Neural progenitor cell (in vitro differentiated cells): ENCODE results near the gene ITPR3. TPM values are rescaled to one million over a fixed set of nuclear protein-coding genes. Genes with fewer than 3 reads are reported as not detected.

Experiments used
- DNase-seq: peaks from one replicate; pipeline ENCODE4 v3.0.0-alpha.2; 2016; ENCODE audit warnings: low spot score
- H2AFZ ChIP-seq: fragments of 200-600 bp; sonication (generic); replicated peaks from 2 replicates; pipeline ENCODE4 v1.6.1; 2016; ENCODE audit warnings: antibody characterized with exemption
- H3F3A ChIP-seq: fragments of 200-600 bp; sonication (generic); 2 replicates; pipeline ENCODE4 v1.6.1; 2016; ENCODE audit warnings: antibody characterized with exemption, low read depth
- H3K27ac ChIP-seq: fragments of 200-600 bp; sonication (generic); 2 replicates; pipeline ENCODE4 v1.5.1; 2016; ENCODE audit warnings: mild to moderate bottlenecking
- H3K27me3 ChIP-seq: fragments of 200-600 bp; sonication (generic); 2 replicates; pipeline ENCODE4 v1.6.1; 2016; ENCODE audit warnings: mild to moderate bottlenecking, moderate library complexity
- H3K36me3 ChIP-seq: fragments of 200-600 bp; sonication (generic); 2 replicates; pipeline ENCODE4 v1.5.1; 2016
- H3K4me1 ChIP-seq: fragments of 200-600 bp; sonication (generic); 2 replicates; pipeline ENCODE4 v1.6.1; 2016; ENCODE audit warnings: mixed run types
- H3K4me2 ChIP-seq: fragments of 200-600 bp; sonication (generic); 2 replicates; pipeline ENCODE4 v1.6.1; 2016
- H3K4me3 ChIP-seq: fragments of 200-600 bp; sonication (generic); 2 replicates; pipeline ENCODE4 v1.5.1; 2016
- H3K79me2 ChIP-seq: fragments of 200-600 bp; sonication (generic); 2 replicates; pipeline ENCODE4 v1.6.1; 2016; ENCODE audit warnings: low read depth
- H3K9ac ChIP-seq: fragments of 200-600 bp; sonication (generic); 2 replicates; pipeline ENCODE4 v1.6.1; 2016
- H3K9me3 ChIP-seq: fragments of 200-600 bp; sonication (generic); 2 replicates; pipeline ENCODE4 v1.5.1; 2016; ENCODE audit warnings: low read depth
- H4K20me1 ChIP-seq: fragments of 200-600 bp; sonication (generic); 2 replicates; pipeline ENCODE4 v1.6.1; 2016; ENCODE audit warnings: low read depth
- H3K27ac Mint-ChIP-seq: 3 replicates; pipeline ENCODE4 v1.8.0; 2021; ENCODE audit warnings: mixed read lengths
- H3K27me3 Mint-ChIP-seq: 2 replicates; pipeline ENCODE4 v1.8.0; 2022; ENCODE audit warnings: low read depth, mild to moderate bottlenecking, inconsistent platforms, moderate library complexity, mixed read lengths; ENCODE audit not compliant: insufficient read depth
- H3K36me3 Mint-ChIP-seq: 3 replicates; pipeline ENCODE4 v1.8.0; 2021; ENCODE audit warnings: mixed read lengths
- H3K4me1 Mint-ChIP-seq: 3 replicates; pipeline ENCODE4 v1.8.0; 2021; ENCODE audit warnings: mixed read lengths
- H3K4me3 Mint-ChIP-seq: 3 replicates; pipeline ENCODE4 v1.8.0; 2021; ENCODE audit warnings: mild to moderate bottlenecking, moderate library complexity, mixed read lengths
- H3K9me3 Mint-ChIP-seq: 3 replicates; pipeline ENCODE4 v1.8.0; 2020; ENCODE audit warnings: mixed read lengths
- CTCF ChIP-seq: fragments of 200-600 bp; sonication (generic); IDR thresholded peaks from 2 replicates; pipeline ENCODE4 v1.5.1; 2017; ENCODE audit warnings: antibody characterized with exemption, mild to moderate bottlenecking
- EZH2 ChIP-seq: fragments of 200-600 bp; sonication (generic); IDR thresholded peaks from 2 replicates; pipeline ENCODE4 v1.6.1; 2017; ENCODE audit warnings: antibody characterized with exemption, mild to moderate bottlenecking, moderate library complexity
- EZH2phosphoT487 ChIP-seq: fragments of 200-600 bp; sonication (generic); IDR thresholded peaks from 2 replicates; pipeline ENCODE4 v1.6.1; 2017; ENCODE audit warnings: antibody characterized with exemption
- total RNA-seq: library from RNA; depleted of rRNA; stranded (reverse); fragments of >200 nt; gene quantifications from 2 replicates; pipeline ENCODE4 v1.2.3, GENCODE V29; 2015; ENCODE audit warnings: low replicate concordance

Gene ITPR3
- total RNA-seq, 1 donor from 2014 or later, result 1.5 TPM

GRCh38 chr6:33634161-33634727 is 13.1 kb downstream of the ITPR3 start:
- H3K9me3 Mint-ChIP-seq, result no peaks in the 10 kb centered on the region
- H3K4me1 Mint-ChIP-seq, result peaks cover 32% of the 10 kb centered on the region
- Histone ChIP-seq H2AFZ (peak overlapping the region; percentile 92), H3K9me3 (no peaks in the 10 kb centered on the region), H3K79me2 (no peaks in the 10 kb centered on the region), H3K36me3 (no peaks in the 10 kb centered on the region), H3K4me2 (peak overlapping the region; percentile 99), H3K27ac (no peak overlapping the region), H3F3A (peaks cover 22% of the 10 kb centered on the region), H4K20me1 (peaks cover 4% of the 10 kb centered on the region), H3K9ac (no peak overlapping the region), H3K4me3 (peak overlapping the region; percentile 68), H3K4me1 (peaks cover 16% of the 10 kb centered on the region), H3K27me3 (peaks cover 25% of the 10 kb centered on the region)
- no peaks in the 10 kb centered on the region for H3K36me3 Mint-ChIP-seq
- TF ChIP-seq EZH2 (no peak), CTCF (no peak), EZH2phosphoT487 (no peak)
- DNase-seq, result peak; percentile 63
- H3K27me3 Mint-ChIP-seq, result peaks cover 24% of the 10 kb centered on the region
- H3K4me3 Mint-ChIP-seq, result peak overlapping the region; percentile 93
- H3K27ac Mint-ChIP-seq, result peak overlapping the region; percentile 69

GRCh38 chr6:33634946-33635345 is 13.8 kb downstream of the ITPR3 start:
- Mint-ChIP-seq H3K9me3 (no peaks in the 10 kb centered on the region), H3K4me1 (peaks cover 32% of the 10 kb centered on the region), H3K36me3 (no peaks in the 10 kb centered on the region), H3K27me3 (peaks cover 24% of the 10 kb centered on the region), H3K4me3 (peak overlapping the region; percentile 93), H3K27ac (no peak overlapping the region)
- TF ChIP-seq EZH2, result no peak
- no peak for TF ChIP-seq CTCF
- TF ChIP-seq EZH2phosphoT487, result no peak
- Histone ChIP-seq H3K27me3 (peaks cover 25% of the 10 kb centered on the region), H3K79me2 (no peaks in the 10 kb centered on the region), H4K20me1 (peaks cover 4% of the 10 kb centered on the region), H3K27ac (no peak overlapping the region), H3K36me3 (no peaks in the 10 kb centered on the region), H3K4me2 (peak overlapping the region; percentile 99), H3K9me3 (no peaks in the 10 kb centered on the region), H3F3A (peaks cover 22% of the 10 kb centered on the region), H2AFZ (no peak overlapping the region), H3K4me1 (peaks cover 16% of the 10 kb centered on the region), H3K9ac (no peak overlapping the region), H3K4me3 (peak overlapping the region; percentile 68)
- DNase-seq, result no peak

- H3K27ac Mint-ChIP-seq, result no peak overlapping the region
- peaks cover 27% of the 10 kb centered on the region for H3K4me1 Mint-ChIP-seq
- H3K4me3 Mint-ChIP-seq, result no peak overlapping the region
These were observed 15.5 kb downstream of the ITPR3 start for GRCh38 chr6:33636655-33637054.

More at GRCh38 chr6:33636655-33637054, 15.5 kb downstream of the ITPR3 start:
- Mint-ChIP-seq H3K9me3 (no peaks in the 10 kb centered on the region), H3K27me3 (peaks cover 21% of the 10 kb centered on the region), H3K36me3 (no peaks in the 10 kb centered on the region)
- Histone ChIP-seq H3K36me3 (no peaks in the 10 kb centered on the region), H3K79me2 (no peaks in the 10 kb centered on the region), H2AFZ (no peak overlapping the region), H3K4me1 (peaks cover 29% of the 10 kb centered on the region), H4K20me1 (peaks cover 4% of the 10 kb centered on the region), H3K27ac (no peak overlapping the region), H3K9ac (no peak overlapping the region), H3K4me2 (no peak overlapping the region), H3F3A (peaks cover 22% of the 10 kb centered on the region), H3K4me3 (no peak overlapping the region), H3K9me3 (no peaks in the 10 kb centered on the region), H3K27me3 (peaks cover 25% of the 10 kb centered on the region)
- DNase-seq, result no peak
- no peak for TF ChIP-seq CTCF
